ENCODE data around the gene IZUMO1.

DNA sequence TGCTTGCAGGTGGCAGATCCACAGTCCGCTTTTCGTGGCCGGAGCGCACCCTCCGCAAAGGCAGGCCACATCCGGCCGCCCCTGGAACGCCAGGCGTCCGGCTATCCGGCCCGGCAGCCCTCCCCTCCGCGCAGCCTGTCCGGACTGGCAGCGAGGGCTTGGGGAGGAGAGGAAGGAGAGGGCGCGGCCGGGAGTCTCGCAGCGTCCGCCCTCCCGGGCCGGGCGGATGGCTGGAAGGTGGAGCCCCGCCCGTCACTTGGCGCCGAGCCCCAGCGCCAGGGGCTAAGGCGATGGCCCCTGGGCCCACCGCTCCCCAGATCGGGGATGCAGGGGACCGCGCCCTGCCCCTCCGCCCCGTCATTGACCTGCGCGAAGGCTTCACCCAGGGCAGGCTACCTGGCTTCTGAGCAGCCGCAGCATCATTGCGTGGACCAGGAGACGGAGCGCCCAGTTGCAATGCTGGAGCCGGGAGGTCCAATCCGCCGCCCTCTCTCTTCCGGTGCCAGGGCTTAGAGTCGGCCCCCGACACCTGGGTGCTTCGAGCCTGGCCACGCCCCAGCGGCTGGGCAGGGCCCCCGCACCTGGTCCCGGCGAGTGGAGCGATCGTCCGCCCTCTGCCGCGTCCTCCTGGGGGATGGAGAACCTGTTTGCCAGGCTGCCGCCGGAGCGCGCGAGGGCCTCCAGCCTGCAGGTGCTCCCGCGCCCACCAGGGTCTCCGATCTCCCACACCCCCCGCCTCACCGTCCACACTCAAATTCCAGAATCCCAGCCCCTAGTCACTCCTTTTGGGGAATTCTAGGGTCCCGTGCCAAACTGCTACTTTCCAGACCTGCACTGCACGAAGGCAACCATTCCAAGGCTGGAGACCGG lies 6.0 kb upstream of the IZUMO1 start, which contains the start of gene FUT1:
- TF ChIP-seq, protein P1, sequence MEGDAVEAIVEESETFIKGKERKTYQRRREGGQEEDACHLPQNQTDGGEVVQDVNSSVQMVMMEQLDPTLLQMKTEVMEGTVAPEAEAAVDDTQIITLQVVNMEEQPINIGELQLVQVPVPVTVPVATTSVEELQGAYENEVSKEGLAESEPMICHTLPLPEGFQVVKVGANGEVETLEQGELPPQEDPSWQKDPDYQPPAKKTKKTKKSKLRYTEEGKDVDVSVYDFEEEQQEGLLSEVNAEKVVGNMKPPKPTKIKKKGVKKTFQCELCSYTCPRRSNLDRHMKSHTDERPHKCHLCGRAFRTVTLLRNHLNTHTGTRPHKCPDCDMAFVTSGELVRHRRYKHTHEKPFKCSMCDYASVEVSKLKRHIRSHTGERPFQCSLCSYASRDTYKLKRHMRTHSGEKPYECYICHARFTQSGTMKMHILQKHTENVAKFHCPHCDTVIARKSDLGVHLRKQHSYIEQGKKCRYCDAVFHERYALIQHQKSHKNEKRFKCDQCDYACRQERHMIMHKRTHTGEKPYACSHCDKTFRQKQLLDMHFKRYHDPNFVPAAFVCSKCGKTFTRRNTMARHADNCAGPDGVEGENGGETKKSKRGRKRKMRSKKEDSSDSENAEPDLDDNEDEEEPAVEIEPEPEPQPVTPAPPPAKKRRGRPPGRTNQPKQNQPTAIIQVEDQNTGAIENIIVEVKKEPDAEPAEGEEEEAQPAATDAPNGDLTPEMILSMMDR (IDR thresholded peaks at IDR 0.05; ENCODE audit: insufficient read depth, low read length, poor library complexity, severe bottlenecking): no peak
- TF ChIP-seq EZH2phosphoT487 (conservative IDR thresholded peaks at IDR 0.05; ENCODE audit: low read length): no peak

Measured in SU-DHL-6 (cell line).